ENCODE measurements around the gene PRR3. TPM values are rescaled to one million over a fixed set of nuclear protein-coding genes. Genes with fewer than 3 reads are reported as not detected.

Gene PRR3
- total RNA-seq, 1 donor from 2014 or later, result 13.6 TPM

DNA sequence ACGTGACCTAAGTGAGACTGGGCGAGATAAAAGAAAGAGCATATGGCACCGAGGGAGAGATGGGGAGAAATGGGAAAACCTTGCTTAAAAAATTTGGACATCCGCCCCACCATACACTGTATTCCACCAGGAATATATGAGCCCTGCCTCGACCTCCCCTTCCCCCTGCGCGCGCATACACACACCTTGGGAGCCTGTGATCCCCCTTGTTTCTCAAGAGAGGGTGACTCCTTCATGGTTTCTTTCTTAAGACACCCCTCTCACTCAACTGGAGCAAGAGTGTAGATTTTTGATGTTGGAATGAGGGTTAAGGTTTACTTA lies 14.6 kb downstream of the PRR3 start:
- DNase-seq, result no peak

DNA sequence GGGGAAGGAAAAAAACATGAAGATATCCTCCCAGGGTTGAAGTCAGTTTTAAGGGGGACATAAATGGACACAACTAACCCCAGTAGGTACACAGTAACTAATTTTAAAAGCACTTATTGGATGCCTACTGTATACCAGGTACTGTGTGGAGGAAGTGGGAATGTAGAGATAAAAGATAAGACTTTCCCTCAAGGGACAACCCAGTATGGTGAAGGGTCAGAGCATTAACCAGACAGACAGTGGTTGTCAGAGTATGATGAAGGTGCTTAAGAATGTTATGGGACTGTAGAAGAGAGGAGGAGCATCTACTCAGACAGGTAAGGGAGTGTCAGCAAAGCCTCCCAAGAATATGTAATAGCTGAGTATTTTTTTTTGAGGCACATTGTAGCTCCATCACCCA lies 15.1 kb downstream of the PRR3 start:
- no peak for DNase-seq

DNA sequence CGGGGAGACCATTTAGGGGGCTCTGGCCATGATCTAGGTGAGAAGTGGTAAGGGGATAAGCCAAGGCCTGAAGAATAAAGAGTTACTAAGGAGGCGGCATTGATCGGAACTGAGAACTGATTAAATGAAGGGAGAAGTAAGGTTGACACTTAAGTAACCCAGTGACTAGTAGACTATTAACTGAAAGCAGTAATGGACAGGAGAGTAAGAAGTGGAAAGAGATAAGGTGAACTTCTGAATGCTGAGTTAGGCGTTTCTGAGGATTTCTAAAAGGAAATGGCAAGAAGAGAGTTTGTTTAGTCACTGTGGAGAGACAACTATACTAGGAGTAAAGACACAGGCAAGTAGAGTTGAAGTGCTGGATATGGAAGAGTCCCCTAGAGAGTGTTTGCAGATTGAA lies 16.0 kb downstream of the PRR3 start:
- DNase-seq, result no peak

DNA sequence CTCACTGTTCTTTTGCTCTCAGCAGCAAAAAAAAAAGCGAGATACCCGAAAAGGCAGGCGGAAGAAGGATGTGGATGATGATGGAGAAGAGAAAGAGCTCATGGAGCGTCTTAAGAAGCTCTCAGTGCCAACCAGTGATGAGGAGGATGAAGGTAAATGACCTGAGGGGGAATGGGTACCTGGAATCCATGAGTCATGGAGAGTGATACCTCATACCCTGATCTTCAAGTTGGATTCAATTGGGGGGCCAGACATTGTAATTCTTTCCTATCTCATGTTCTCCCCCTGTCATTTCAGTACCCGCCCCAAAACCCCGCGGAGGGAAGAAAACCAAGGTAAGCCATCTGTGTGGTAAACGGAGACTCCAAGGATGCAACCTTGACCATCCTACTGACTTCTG lies 21.0 kb downstream of the PRR3 start:
- DNase-seq, result no peak

DNA sequence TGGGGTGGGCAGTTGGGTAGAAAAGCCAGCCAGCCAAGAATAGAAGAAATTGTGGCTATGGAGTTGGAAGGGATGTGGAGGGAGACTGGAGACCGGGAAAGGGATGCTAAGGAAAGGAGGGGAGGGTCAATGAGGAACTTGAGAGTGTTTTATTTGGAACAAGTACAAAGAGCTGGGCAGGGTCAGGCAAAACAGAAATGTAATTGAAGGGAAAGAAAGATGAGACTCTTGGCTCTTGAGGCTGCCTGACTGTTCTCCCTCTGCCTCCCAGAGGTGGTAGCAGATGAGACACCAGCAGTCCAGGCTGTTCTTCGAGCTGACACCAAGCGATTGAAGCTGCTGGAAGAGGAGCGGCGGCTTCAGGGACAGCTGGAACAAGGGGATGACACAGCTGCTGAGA lies 26.8 kb downstream of the PRR3 start:
- no peak for DNase-seq

DNA sequence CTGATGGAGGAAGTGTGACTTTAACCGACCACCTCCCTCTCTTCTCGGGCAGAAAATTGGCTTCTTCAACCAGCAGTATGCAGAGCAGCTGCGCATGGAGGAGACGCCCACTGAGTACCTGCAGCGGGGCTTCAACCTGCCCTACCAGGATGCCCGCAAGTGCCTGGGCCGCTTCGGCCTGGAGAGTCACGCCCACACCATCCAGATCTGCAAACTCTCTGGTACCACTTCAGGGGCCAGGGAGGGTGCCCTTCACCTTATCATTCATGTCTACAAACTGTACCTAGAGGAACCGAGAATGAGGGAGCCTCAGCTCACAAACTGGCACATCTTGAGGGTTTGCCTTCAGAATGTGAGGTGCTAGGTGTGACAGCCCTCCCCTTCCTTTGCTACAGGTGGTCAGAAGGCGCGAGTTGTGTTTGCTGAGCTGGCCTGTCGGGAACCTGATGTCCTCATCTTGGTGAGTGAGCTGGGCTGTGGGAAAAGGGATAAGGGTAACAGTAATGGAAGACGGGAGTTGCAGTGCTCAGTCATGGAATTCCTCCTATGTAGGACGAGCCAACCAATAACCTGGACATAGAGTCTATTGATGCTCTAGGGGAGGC lies 32.8 kb downstream of the PRR3 start:
- DNase-seq, result no peak

DNA sequence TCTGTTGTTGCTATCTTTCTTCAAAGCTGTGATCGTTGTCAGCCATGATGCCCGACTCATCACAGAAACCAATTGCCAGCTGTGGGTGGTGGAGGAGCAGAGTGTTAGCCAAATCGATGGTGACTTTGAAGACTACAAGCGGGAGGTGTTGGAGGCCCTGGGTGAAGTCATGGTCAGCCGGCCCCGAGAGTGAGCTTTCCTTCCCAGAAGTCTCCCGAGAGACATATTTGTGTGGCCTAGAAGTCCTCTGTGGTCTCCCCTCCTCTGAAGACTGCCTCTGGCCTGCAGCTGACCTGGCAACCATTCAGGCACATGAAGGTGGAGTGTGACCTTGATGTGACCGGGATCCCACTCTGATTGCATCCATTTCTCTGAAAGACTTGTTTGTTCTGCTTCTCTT lies 33.4 kb downstream of the PRR3 start:
- no peak for DNase-seq

DNA sequence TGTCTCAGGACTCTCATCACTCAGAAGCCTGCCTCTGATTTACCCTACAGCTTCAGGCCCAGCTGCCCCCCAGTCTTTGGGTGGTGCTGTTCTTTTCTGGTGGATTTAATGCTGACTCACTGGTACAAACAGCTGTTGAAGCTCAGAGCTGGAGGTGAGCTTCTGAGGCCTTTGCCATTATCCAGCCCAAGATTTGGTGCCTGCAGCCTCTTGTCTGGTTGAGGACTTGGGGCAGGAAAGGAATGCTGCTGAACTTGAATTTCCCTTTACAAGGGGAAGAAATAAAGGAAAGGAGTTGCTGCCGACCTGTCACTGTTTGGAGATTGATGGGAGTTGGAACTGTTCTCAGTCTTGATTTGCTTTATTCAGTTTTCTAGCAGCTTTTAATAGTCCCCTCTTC lies 33.9 kb downstream of the PRR3 start:
- DNase-seq, result no peak

DNA sequence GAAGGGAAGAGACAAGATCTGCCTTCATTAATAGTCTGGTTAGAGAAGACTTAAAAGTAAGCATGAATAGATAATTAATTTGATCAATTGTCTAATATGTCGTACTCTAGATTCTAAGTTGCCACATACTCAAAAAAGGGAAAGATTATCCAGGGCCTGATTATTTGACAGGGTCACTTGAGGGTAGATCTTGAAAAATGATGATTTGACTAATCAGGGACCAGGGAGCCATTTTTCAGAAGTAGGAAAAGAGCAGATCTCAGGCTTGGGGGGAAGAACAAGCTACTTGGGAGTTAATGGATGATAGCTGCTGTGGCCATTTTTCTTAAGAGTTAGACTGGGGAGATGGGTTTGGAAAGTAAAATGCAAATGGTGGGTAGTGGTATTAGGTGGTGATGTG lies 35.2 kb downstream of the PRR3 start:
- DNase-seq, result no peak

DNA sequence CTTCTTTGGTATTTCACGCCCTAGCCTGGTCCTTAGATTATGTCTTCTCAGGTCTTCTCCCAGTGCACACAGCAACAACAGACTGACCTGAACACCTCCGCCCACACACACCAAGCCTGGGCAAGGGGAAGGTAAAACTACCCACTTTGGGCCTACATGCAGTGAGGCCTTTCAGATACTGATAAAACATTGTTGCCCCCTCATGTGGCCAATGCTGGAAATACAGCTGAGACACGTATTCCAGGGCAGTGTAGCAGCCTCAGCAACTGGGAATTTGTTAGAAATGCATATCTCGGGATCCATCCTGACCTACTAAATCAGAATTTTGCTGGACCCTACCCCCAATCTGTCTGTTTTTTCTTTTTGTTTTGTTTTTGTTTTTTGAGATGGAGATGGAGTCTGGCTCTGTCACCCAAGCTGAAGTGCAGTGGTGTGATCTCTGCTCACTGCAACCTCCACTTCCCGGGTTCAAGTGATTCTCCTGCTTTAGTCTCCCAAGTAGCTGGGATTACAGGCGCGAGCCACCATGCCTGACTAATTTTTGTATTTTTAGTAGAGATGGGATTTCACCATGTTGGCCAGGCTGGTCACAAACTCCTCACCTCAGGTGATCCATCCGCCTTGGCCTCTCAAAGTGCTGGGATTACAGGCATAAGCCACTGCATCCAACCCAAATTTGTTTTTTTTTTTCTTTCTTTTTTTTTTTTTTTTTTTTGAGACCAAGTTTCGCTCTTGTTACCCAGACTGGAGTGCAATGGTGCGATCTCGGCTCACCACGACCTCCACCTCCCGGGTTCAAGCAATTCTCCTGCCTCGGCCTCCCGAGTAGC lies 40.4 kb downstream of the PRR3 start:
- peak; percentile 24 for DNase-seq

DNA sequence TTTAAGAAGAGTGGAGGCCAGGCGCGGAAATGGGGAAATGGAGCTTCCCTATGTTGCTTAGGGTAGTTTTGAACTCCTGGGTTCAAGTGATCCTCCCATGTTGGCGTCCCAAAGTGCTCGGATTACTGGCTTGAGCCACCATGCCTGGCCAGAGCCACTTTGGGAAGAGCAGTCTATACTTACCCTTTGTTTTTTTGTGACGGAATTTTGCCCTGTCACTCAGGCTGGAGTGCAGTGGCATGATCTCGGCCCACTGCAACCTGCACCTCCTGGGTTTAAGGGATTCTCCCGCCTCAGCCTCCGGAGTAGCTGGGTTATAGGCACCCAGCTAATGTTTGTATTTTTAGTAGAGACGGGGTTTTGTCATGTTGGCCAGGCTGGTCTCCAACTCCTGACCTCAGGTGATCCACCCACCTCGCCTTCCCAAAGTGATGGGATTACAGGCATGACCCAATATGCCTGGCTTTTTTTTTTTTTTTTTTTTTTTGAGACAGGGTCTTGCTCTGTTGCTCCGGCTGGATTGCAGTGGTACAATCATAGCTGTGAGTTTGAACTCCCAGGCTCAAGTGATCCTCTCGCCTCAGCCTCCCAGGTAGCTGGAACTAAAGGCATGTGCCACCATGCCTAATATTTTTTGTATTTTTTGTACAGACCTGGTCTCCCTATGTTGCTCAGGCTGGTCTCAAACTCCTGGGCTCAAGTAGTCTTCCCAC lies 42.0 kb downstream of the PRR3 start:
- DNase-seq, result no peak

DNA sequence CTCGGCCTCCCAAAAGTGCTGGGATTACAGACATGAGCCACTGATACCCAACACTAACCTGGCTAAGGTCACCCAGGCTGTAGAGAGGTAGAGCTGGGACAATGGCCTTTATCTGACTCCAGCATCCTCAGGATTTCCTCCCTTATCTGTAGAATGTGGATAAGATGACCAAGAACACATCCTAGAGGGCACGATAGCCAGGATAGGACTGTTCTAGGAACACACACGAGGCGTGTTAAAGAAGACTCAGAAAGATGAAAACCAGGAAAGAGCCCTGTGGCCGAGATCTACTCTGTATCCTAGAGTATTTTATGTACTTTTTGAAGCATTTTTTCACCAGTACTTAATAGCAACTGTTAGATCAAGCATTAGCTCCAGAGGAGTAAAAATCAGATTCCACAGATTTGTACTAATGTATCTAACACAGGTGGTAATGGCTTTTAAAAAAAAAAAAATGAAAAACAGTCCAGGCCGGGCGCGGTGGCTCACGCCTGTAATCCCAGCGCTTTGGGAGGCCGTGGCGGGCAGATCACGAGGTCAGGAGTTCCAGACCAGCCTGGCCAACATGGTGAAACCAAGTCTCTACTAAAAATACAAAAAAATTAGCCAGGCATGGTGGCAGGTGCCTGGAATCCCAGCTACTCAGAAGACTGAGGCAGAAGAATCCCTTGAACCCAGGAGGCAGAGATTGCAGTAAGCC lies 42.7 kb downstream of the PRR3 start:
- DNase-seq, result no peak

DNA sequence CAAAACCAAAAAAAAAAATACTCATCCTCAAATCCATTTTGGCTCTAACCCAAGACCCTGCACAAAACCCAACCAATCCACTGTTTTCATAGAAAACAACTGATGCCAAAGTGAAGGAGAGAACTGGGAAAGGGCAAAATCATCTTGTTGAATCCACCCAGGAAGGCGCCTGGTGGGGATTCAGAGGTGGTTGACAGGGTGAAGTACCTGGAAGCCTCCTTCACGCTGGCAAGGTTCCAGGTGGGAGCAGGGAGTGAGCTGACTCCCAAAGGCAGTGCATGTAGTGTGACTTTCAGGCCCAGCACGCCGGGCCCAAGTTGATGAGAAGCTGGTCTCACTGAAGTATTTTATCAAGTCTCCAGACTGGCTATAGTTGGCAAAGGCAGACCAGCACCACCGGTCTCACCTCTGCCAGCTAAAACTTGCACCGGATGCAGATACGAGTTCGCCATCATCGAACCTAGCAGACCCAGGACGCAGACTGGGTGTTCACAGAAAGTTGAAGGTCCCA lies 43.4 kb downstream of the PRR3 start:
- no peak for DNase-seq

DNA sequence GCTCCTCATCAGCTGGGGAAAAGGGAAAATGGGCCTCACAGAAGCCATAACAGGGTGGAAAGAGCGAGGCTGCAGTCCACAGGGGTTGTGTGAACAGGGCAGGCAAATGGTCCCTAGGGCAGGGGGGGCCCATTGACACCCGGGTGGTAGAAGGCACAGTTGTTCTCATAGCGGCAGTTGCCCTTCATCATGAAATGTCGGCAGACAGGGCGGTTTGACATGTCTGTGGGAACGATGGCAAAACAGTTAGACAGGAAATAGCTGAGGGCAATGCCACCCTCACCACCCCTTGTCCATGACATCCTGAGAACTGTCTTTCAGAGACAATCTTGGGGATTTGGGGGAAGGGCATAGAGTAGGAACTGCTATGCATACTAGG lies 44.3 kb downstream of the PRR3 start:
- no peak for DNase-seq

DNA sequence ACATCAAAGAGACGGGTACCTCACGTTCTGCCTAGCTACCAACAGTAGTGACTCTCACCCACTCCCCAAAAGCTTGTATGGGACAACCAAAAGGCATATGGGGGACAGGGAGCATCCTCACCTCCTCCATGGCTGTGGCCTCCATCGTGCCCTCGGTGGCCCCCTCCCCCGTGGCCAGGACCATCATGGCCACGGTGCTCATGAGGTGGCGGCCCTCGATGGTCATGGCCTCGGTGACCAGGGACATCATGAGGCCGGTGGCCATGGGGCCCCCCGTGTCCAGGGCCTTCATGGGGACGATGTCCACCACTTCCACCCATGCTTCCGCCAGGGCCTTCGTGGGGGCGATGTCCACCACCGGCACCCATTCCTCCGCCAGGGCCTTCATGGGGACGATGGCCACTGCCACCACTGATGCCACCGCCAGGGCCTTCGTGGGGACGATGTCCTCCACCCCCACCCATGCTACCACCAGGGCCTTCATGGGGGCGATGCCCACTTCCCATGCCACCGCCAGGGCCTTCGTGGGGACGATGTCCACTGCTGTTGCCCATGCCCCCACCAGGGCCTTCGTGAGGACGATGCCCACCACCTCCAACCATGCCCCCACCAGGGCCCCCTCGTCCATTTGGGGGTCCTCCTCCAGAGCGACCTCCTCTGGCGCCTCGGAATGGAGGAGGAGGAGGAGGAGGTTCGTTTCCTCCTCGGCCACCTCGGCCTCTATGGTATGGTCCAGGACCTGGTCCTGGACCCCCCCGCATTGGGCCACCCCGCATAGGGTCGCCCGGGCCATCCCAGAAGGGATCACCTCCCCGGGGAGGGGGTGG lies 44.9 kb downstream of the PRR3 start:
- DNase-seq, result no peak

DNA sequence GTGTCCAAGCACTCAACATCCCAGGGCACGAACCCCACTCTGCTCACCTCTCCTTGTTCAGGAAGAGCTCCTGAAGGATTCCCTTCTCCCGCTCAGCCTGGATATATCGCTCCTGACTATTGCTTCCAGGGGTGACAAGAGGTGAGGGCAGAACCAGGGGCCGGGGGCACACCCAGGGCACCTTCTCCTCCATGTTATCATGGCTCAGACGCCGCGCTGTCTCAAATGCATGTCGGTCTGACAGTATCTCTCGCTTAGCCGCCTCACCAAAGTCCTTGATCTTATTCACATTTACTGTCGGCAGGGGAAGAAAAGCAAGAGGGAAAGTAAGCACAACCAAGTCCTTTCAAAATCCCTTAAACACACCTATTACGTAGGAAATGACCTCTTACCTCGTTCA lies 46.9 kb downstream of the PRR3 start:
- no peak for DNase-seq

DNA sequence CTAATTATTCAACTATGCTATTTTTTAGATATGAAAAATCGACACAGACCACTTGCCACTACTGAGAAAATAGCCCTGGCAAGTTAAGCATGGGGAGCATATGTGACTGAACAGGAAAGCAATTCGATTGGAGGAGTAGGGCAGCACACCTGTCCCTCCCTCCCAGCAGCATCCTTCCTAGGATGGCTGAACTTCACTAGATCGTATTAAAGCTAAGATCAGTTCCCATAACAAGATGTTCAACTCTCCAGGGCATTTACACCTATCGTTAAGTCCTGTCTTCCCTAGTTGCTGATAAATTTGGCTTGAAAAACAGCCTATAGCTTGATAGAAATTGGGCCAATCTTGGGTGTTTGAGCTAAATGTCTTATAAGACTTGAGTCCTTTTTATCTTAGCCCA lies 53.0 kb downstream of the PRR3 start:
- DNase-seq, result no peak

DNA sequence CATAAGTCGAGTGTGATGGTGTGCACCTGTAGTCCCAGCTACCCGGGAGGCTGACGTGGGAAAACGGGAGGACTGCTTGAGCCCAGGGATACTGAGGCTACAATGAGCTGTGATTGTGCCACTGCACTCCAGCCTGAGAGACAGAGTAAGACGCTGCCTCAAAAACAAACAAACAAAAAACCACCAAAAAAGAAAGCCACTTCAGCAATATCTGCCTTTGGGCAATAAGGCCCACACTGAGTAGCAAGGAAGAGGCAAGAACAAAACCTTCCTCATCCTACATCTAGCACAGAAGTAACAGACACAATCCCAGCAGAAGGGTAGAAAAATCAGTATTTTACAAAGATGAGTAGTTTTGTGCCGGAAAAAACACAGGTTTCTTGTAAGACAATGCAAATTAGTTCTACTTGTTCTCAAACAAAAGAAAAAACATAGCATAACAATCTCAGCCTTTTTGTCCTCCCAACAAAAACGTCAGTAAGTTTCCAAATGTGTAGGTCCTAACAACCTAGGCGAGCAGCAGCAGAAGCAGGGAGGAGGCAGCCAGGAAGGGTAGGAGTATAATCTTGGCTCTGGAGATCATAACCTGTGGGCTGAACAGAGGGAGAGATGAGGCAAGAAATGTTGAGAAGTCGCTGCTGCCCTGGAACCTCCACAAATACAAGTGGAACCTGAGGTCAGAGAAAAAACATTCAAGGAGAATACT lies 54.2 kb downstream of the PRR3 start:
- DNase-seq, result no peak

DNA sequence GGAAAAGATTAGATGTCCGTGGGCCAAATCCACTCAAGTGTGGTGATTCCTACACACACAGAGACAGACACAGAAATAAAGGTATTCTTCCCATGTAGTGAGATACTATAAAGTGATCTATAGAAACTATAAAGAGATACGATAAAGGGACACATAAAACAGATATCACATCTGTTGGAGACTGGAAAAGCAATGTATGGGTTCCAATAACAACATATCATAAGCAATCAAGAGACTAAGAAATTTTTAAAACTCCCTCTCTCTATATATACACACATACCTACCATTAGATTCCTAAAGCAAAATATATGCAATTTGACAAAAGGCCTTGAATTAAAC lies 54.7 kb downstream of the PRR3 start:
- DNase-seq, result no peak

DNA sequence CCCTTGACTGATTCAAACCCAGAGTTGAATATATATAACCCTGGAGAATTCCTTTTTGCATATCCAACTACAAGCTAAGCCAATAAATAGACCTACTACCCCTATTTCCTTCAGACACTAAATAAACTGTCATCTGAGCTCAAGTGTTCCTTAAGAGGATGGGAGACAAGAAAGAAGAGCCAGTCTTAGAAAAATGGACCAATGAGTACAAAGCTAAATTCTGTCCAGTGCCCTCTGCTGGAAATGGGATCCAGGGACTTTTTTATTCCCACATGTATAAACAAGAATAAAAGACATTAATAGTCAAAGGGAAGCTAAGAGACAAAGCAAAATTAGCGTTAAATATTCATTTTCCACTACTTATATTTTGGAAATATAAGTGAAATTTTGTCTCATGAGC lies 55.1 kb downstream of the PRR3 start:
- DNase-seq, result no peak

DNA sequence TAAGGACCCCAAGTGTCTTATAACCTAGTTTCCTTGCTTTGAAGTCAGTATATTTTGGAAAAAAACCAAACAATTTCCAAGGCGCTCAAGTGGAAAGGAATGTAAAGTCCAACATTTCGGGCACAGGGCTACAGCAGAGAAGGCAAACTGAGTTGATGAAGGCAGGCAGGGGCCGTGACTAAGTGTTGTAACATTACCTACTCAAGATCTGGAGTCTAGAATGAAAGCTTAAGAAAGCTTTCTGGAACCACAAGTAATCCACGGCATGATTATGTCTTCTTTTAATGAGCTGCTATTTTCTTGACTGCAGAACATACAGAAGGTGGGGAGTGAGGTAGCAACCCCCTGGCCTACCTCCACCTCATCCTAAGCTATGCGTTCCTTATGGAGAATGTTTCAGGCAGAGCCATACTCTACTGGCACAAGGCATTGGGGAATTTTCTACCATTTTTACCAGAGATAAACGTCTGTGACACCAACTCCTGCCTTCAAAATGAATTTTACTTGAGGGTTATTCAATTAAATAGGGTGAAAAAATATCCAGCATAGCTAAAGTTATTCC lies 55.7 kb downstream of the PRR3 start:
- no peak for DNase-seq
